Neutrophil (primary cell): ENCODE data around the gene SERTAD2.
A peak's percentile ranks its signal among the peaks of the same experiment; 100 is the strongest.

Source experiments
- H3K27ac ChIP-seq: fragments of 200-600 bp; sonication (generic); 2 replicates; pipeline ENCODE4 v1.5.1; 2016; ENCODE audit warnings: mild to moderate bottlenecking, moderate library complexity
- H3K27me3 ChIP-seq: fragments of 200-600 bp; sonication (generic); 2 replicates; pipeline ENCODE4 v1.6.0; 2016; ENCODE audit warnings: mild to moderate bottlenecking
- H3K36me3 ChIP-seq: fragments of 200-600 bp; sonication (generic); 2 replicates; pipeline ENCODE4 v1.5.1; 2017
- H3K4me1 ChIP-seq, 2 experiments: fragments of 200-600 bp in 1 of 2; sonication (generic) in 1 of 2; 1 replicate in 1 of 2; 2 replicates in 1 of 2; pipeline versions ENCODE4 v1.5.1 to v1.6.1; 2013 to 2016; ENCODE audit warnings: low read depth in 1 of 2, low read length in 1 of 2, mild to moderate bottlenecking in 1 of 2, moderate library complexity in 1 of 2; ENCODE audit not compliant: control insufficient read depth in 1 of 2, insufficient read depth in 1 of 2
- H3K4me3 ChIP-seq, 2 experiments: fragments of 200-600 bp in 1 of 2; sonication (generic) in 1 of 2; 1 replicate in 1 of 2; 2 replicates in 1 of 2; pipeline ENCODE4 v1.5.1; 2013 to 2016; ENCODE audit warnings: low read depth in 1 of 2, low read length in 1 of 2, mild to moderate bottlenecking in 1 of 2, moderate library complexity in 1 of 2
- H3K9me3 ChIP-seq: fragments of 200-600 bp; sonication (generic); 2 replicates; pipeline ENCODE4 v1.5.1; 2016
- CTCF ChIP-seq: fragments of 200-600 bp; sonication (generic); IDR thresholded peaks from 2 replicates; pipeline ENCODE4 v1.5.1; 2016; ENCODE audit warnings: antibody characterized with exemption

The SERTAD2 gene

GRCh38 chr2:64646007-64646880 is 7.5 kb downstream of the SERTAD2 start:
- Histone ChIP-seq H3K4me1 (peaks cover 81 to 89% of the 10 kb centered on the region in 2 experiments), H3K27me3 (no peaks in the 10 kb centered on the region), H3K9me3 (no peaks in the 10 kb centered on the region), H3K4me3 (peak overlapping the region in 1 of 2 experiments; percentile 2), H3K36me3 (no peaks in the 10 kb centered on the region), H3K27ac (peak overlapping the region; percentile 90)
- peak; percentile 88 for TF ChIP-seq CTCF

DNA sequence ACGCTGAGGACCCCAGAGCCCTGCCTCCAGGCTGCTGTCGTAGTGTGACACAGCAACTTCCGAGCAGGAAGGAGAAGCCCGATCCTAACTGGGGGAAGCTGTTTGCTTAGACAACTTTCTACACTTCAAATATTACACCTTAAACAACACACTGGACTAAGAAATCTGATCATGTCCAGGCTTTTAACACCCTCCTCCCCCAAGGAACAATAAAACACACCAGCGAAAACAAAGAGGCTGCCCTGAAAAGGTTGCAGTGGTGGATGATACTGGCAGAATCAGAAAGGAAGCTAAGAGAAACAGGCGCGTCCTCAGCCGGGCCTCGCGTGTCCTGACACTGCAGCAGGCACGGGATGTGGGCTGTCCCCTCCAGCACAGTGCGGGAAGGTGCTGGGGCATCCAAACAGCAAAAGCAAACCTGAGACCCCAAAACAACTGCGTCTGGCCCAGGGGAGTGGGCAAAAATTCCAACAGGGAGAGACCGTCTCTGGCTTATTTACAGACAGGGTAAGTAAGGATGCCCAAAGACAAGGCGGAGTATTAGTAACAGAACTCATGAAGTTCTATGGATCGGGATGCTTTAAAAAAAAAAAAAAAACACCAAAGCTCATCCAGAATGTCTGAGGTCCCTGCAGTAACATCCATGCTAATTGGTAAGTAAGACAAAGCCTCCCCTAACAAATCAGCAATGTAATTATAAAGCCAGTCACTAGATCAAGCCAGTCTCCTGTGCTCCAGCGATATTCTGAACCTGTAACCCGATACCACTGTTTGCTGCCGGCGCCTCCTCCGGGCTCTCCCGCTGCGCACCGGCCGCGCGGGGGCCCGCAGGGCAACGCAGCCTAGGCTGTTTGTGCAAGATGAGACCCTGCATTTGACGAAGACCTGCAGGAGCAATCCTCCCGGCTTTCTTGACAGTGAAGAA is 9.0 kb downstream of the SERTAD2 start:
- no peaks in the 10 kb centered on the region for H3K27me3 ChIP-seq
- H3K4me3 ChIP-seq, result peak overlapping the region; percentile 55
- no peaks in the 10 kb centered on the region for H3K36me3 ChIP-seq
- H3K27ac ChIP-seq, result peak overlapping the region; percentile 90
- no peaks in the 10 kb centered on the region for H3K9me3 ChIP-seq
- no peak for TF ChIP-seq CTCF
- H3K4me1 ChIP-seq, result peaks cover 83 to 90% of the 10 kb centered on the region in 2 experiments

DNA sequence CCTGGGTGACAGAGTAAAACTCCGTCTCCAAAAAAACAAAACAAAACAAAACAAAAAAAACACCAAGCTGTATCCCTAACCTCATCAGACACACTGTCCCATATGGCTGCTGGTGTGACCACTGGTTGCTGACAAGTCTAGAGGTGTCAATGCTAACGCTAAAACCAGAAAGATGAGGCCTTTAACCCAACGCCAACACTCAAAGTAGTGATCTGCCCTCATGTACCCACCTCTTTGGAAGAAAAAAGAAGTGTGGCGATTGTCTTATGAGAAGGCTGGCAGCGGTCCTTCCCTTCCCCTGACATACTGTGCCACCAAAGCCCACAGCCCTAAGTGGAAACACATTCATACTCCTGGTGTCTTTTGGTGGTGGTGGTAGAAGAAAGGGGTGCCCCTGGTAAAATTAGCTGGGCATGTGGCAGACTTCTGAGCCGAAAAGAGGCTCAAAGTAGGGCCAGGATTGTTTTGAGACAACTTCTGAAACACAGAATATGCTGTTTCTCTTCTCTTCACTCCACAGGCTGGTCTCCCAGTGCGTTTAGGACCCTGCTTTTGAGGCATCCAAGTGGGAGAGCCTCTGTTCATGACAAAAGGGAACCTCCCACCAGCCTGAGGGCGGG is 9.8 kb downstream of the SERTAD2 start:
- H3K4me1 ChIP-seq, result peaks cover 83 to 90% of the 10 kb centered on the region in 2 experiments

GRCh38 chr2:64641599-64641998 is 12.1 kb downstream of the SERTAD2 start:
- Histone ChIP-seq H3K4me1 (peaks cover 89 to 92% of the 10 kb centered on the region in 2 experiments), H3K27ac (peak overlapping the region; percentile 90), H3K36me3 (no peaks in the 10 kb centered on the region), H3K4me3 (no peak overlapping the region), H3K9me3 (no peaks in the 10 kb centered on the region), H3K27me3 (no peaks in the 10 kb centered on the region)
- TF ChIP-seq CTCF, result no peak

More for the DNA sequence above, 9.8 kb downstream of the SERTAD2 start:
- TF ChIP-seq CTCF, result no peak
- Histone ChIP-seq H3K27ac (peak overlapping the region; percentile 90), H3K27me3 (no peaks in the 10 kb centered on the region), H3K36me3 (no peaks in the 10 kb centered on the region), H3K4me3 (peak overlapping the region; percentile 55), H3K9me3 (no peaks in the 10 kb centered on the region)
